ENCODE data around the gene KRT26.
"Not testable (repeated sequence)": the region's sequence is repeated elsewhere in the genome, so short reads cannot be mapped to it uniquely, and the experiment has no call there.

KRT26 gene

GRCh38 chr17:40772101-40772500, at the start of gene KRT26:
KRT26 (minus strand) TSS chr17:40772201; CDS start chr17:40772113, 88 bp downstream.
- no peak for DNase-seq

- no peak for DNase-seq
Observed at GRCh38 chr17:40821536-40821935, 49.5 kb upstream of the KRT26 start.

- no peak for DNase-seq
Observed at GRCh38 chr17:40820228-40820838, 48.3 kb upstream of the KRT26 start.

GRCh38 chr17:40819528-40820125, 47.6 kb upstream of the KRT26 start:
- no peak for DNase-seq

GRCh38 chr17:40818733-40819527, 46.9 kb upstream of the KRT26 start:
- peak; percentile 89 for DNase-seq

- DNase-seq: no peak
Observed at GRCh38 chr17:40818343-40818732, 46.3 kb upstream of the KRT26 start.

- no peak for DNase-seq
Observed at GRCh38 chr17:40817103-40817682, 45.2 kb upstream of the KRT26 start.

- DNase-seq: no peak
Observed at GRCh38 chr17:40816569-40816968, 44.6 kb upstream of the KRT26 start.

- DNase-seq: no peak
Observed at GRCh38 chr17:40815381-40815780, 43.4 kb upstream of the KRT26 start.

GRCh38 chr17:40814657-40815056, 42.7 kb upstream of the KRT26 start:
- DNase-seq: not testable (repeated sequence)

- DNase-seq: no peak
Observed at GRCh38 chr17:40813804-40814203, 41.8 kb upstream of the KRT26 start.

GRCh38 chr17:40812639-40813038, 40.6 kb upstream of the KRT26 start:
- no peak for DNase-seq

- DNase-seq: no peak
Observed at GRCh38 chr17:40810494-40810893, 38.5 kb upstream of the KRT26 start.

- no peak for DNase-seq
Observed at GRCh38 chr17:40809721-40810421, 37.9 kb upstream of the KRT26 start.

GRCh38 chr17:40806131-40806530, 34.1 kb upstream of the KRT26 start:
- DNase-seq: no peak

- DNase-seq: peak; percentile 75
Observed at GRCh38 chr17:40803617-40804082, 31.6 kb upstream of the KRT26 start.

GRCh38 chr17:40801157-40801556, 29.2 kb upstream of the KRT26 start:
- no peak for DNase-seq

GRCh38 chr17:40800381-40800780, 28.4 kb upstream of the KRT26 start:
- no peak for DNase-seq

GRCh38 chr17:40799859-40800258, 27.9 kb upstream of the KRT26 start, which contains the start of gene KRT28:
KRT28 (minus strand) TSS chr17:40799959; CDS start chr17:40799893, 66 bp downstream.
- DNase-seq: no peak

- DNase-seq: no peak
Observed at GRCh38 chr17:40796846-40797245, 24.8 kb upstream of the KRT26 start.

GRCh38 chr17:40795019-40795667, 23.1 kb upstream of the KRT26 start:
- DNase-seq: no peak

GRCh38 chr17:40794466-40794865, 22.5 kb upstream of the KRT26 start:
- DNase-seq: no peak
